ENCODE measurements around the gene PITPNB. TPM values are rescaled to one million over a fixed set of nuclear protein-coding genes. Genes with fewer than 3 reads are reported as not detected.

Gene PITPNB
- polyA plus RNA-seq, 1 donor (not counting 4 experiments of a cell fraction or from before 2014, with no cell fraction given) = 81.6 TPM

GRCh38 chr22:27840436-27840835 is 78.6 kb downstream of the PITPNB start:
- TF ChIP-seq CTCF (optimal IDR thresholded peaks at IDR 0.05 in 1 of 3, IDR thresholded peaks at IDR 0.05 in 1 of 3, conservative IDR thresholded peaks at IDR 0.05 in 1 of 3; ENCODE audit: extremely low read depth in 1 of 3, insufficient read depth in 2 of 3, low read length in 3 of 3) (no peak), EZH2 (IDR thresholded peaks at IDR 0.05; ENCODE audit: low read length) (no peak)
- Histone ChIP-seq H3K4me1 (ENCODE audit: control insufficient read depth, extremely low read depth, insufficient read depth, low read length) (no peaks in the 10 kb centered on the region), H3K4me3 (ENCODE audit: control insufficient read depth in 2 of 3, extremely low read depth in 1 of 3, insufficient read depth in 2 of 3, low read depth in 1 of 3, low read length in 3 of 3) (no peak overlapping the region), H3K79me2 (ENCODE audit: control insufficient read depth, insufficient read depth, low read length) (no peaks in the 10 kb centered on the region), H3K4me2 (ENCODE audit: control insufficient read depth, extremely low read depth, insufficient read depth, low read depth, low read length) (no peak overlapping the region), H3K9ac (ENCODE audit: control insufficient read depth, extremely low read depth, insufficient read depth, low read length) (no peak overlapping the region), H3K27ac (ENCODE audit: control insufficient read depth, insufficient read depth, low read length) (no peak overlapping the region), H3K27me3 (ENCODE audit: control insufficient read depth, extremely low read depth, insufficient read depth, low read length) (no peaks in the 10 kb centered on the region), H3K9me3 (ENCODE audit: control insufficient read depth, low read depth, low read length) (no peaks in the 10 kb centered on the region), H3K9me1 (ENCODE audit: control insufficient read depth, extremely low read depth, insufficient read depth, low read length) (no peaks in the 10 kb centered on the region), H4K20me1 (ENCODE audit: control insufficient read depth, extremely low read depth, insufficient read depth, low read length) (no peaks in the 10 kb centered on the region), H2AFZ (ENCODE audit: control insufficient read depth, low read length) (no peak overlapping the region), H3K36me3 (ENCODE audit: control insufficient read depth in 2 of 2, extremely low read depth in 1 of 2, insufficient read depth in 2 of 2, low read length in 2 of 2) (peaks cover 0 to 4% of the 10 kb centered on the region in 2 experiments)
- dilution Hi-C loops (cut with MboI; ENCODE audit: extremely low pct_ligation_motif_present, low sequenced_read_pairs) = no loop called here
- DNase-seq (ENCODE audit: low read depth, low spot score) (no peak), FAIRE-seq (no peak)

- H2AFZ ChIP-seq (ENCODE audit: control insufficient read depth, low read length) = no peak overlapping the region
- TF ChIP-seq CTCF (optimal IDR thresholded peaks at IDR 0.05 in 1 of 3, IDR thresholded peaks at IDR 0.05 in 1 of 3, conservative IDR thresholded peaks at IDR 0.05 in 1 of 3; ENCODE audit: extremely low read depth in 1 of 3, insufficient read depth in 2 of 3, low read length in 3 of 3) (no peak), EZH2 (IDR thresholded peaks at IDR 0.05; ENCODE audit: low read length) (no peak)
- DNase-seq (ENCODE audit: low read depth, low spot score) (no peak), FAIRE-seq (no peak)
- H3K9me1 ChIP-seq (ENCODE audit: control insufficient read depth, extremely low read depth, insufficient read depth, low read length) = no peaks in the 10 kb centered on the region
- H3K4me1 ChIP-seq (ENCODE audit: control insufficient read depth, extremely low read depth, insufficient read depth, low read length) = no peaks in the 10 kb centered on the region
- no peaks in the 10 kb centered on the region for H3K27me3 ChIP-seq (ENCODE audit: control insufficient read depth, extremely low read depth, insufficient read depth, low read length)
- H3K36me3 ChIP-seq (ENCODE audit: control insufficient read depth in 2 of 2, extremely low read depth in 1 of 2, insufficient read depth in 2 of 2, low read length in 2 of 2) = no peaks in the 10 kb centered on the region
- H3K9ac ChIP-seq (ENCODE audit: control insufficient read depth, extremely low read depth, insufficient read depth, low read length) = no peak overlapping the region
- H3K79me2 ChIP-seq (ENCODE audit: control insufficient read depth, insufficient read depth, low read length) = no peaks in the 10 kb centered on the region
- no peak overlapping the region for H3K4me2 ChIP-seq (ENCODE audit: control insufficient read depth, extremely low read depth, insufficient read depth, low read depth, low read length)
- no peak overlapping the region for H3K27ac ChIP-seq (ENCODE audit: control insufficient read depth, insufficient read depth, low read length)
- no peaks in the 10 kb centered on the region for H4K20me1 ChIP-seq (ENCODE audit: control insufficient read depth, extremely low read depth, insufficient read depth, low read length)
- H3K9me3 ChIP-seq (ENCODE audit: control insufficient read depth, low read depth, low read length) = no peaks in the 10 kb centered on the region
- no peak overlapping the region for H3K4me3 ChIP-seq (ENCODE audit: control insufficient read depth in 2 of 3, extremely low read depth in 1 of 3, insufficient read depth in 2 of 3, low read depth in 1 of 3, low read length in 3 of 3)
- dilution Hi-C loops (cut with MboI; ENCODE audit: extremely low pct_ligation_motif_present, low sequenced_read_pairs) = no loop called here
Measured at GRCh38 chr22:27839057-27839660, 79.9 kb downstream of the PITPNB start.

All from keratinocyte (primary cell).